GM21381 (cell line): ENCODE results near the gene IL2RA.
"Not testable (repeated sequence)": the region's sequence is repeated elsewhere in the genome, so short reads cannot be mapped to it uniquely, and the experiment has no call there.

Experiments
- ATAC-seq: cut with Tn5 transposase; IDR thresholded peaks from one replicate; pipeline ENCODE4 v1.9.1; 2021; ENCODE audit warnings: mild to moderate bottlenecking, moderate library complexity; ENCODE audit not compliant: unreplicated experiment

IL2RA gene

DNA sequence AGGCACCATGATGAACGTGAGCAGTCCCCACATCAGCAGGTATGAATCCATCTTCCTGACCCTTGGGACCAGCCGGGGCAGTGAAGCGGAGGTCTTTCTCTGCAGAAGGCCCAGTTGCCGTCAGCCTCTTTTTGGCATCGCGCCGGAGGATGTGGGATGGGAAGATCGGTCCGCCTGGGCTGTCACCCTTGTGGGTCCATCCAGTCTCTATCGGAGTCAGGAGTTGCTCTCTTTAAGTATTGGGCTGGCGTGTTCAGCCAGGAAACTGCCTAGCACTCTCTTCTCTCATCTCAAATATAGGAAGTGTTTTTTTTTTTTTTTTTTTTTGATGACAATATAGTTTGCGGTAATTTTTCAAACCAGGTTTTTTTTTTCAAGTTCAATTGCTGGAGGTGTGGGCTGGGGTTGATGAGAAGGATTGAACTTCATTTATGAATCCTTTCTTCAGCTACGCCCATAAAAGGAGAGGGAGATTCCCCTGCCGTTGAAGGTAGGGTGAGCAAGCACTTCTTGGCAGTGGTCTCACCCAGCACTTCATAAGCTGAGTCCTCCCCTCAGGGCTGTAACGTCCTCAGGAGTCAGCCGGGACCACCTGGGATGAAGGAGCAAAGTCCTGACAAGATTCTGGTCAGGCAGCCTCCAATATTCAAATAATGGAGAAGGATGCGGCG lies at the start of gene IL2RA:
Gene IL2RA (minus strand): TSS at position 267 of the 671 bp plus-strand sequence. CDS start 216 bp downstream, at position 51.
- ATAC-seq, result no peak

GRCh38 chr10:6110136-6110535 lies 48.0 kb upstream of the IL2RA start:
- ATAC-seq, result no peak

DNA sequence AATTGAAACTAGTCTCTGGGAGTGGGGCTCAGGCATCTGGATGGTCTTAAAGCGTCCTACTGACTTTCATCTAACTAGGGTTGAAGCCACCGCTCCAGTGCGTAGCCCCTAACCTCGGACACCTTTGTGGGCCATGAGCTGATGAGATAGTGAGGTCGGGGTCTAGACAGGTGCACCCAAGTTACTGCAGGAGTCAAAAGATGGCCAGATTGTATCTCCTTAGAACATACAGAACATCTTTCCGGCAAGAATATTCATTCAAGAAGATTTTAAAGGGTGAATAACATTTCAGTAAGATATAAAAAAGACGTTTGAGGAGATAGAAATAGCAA lies 47.2 kb upstream of the IL2RA start:
- ATAC-seq, result no peak

DNA sequence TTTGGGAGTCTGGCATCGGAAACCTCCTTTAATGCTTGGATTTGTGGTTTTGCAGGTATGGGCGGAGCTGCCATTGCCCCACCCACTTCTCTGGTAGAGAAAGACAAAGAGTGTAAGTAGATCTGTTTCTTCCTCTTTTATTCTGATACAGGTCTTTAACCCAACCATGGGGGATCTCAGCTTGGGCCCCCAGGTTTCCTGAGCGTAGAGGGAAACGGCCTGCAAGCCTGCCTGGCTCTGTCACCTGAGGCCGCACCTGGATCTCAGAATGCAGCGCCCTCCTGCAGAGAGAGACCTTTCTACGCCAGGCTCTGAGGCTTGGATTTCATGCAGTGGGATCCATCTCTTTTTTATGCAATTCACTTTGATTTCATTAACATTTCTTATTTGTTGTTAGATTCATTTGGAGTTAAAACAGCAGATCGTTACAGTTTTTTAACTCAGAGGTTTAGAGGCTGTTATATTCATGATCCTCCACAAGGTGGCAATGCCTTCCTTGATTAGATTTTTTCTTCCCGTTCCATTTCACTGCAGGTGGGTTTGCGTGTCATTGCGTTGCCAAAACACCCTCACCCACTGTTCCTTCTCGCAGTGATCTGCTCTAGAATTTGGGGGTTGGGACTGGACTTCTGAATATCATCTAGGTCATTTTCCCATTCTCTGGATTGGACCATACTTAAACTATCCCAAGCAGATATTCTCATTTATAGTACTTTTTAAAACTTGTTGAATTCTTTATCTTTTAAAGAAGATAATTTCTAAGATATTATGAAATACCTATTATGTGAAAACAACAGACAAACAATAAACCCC lies 46.7 kb upstream of the IL2RA start:
- no peak for ATAC-seq

DNA sequence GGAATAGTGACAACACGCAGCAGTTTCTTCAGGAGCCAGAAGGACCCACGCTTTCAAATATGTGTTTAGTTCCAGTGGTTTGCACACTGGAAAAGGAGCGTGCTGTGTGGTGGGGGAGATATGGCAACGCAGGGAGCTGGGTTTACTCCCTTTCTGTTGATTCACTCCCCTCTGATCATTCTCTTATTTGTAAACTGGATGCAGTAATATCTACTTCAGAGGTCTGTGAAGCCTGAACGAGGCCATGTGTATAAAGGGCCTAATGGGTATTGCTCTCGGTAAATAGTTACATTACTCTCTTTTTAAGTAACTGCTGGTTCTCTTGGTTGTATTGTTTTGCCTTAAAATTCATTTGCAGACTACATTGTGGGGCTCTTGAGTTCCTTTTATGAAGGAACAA lies 45.9 kb upstream of the IL2RA start:
- ATAC-seq, result no peak

GRCh38 chr10:6107616-6108015 lies 45.4 kb upstream of the IL2RA start:
- not testable (repeated sequence) for ATAC-seq

- ATAC-seq, result no peak
These were observed 41.4 kb upstream of the IL2RA start for GRCh38 chr10:6103591-6103990.

DNA sequence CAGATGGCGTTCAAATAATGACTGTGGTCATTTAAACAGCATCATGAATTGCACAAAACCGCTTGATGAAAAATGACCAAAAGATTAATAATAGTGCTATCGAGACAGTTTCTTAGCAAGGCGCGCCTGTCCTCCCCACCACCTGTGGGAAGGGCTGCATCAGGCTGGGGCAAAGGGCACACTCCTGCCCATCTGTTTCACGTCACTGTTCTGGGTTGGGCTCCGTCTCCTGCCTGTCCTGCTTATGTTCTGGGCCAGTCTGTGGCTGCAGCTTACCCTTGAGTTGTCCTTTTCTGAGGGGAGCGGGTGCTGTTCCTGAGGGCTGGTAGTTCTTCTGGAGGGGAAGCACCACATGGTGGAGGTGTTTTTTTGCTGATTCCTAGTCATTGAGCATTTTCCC lies 40.0 kb upstream of the IL2RA start:
- ATAC-seq, result no peak

DNA sequence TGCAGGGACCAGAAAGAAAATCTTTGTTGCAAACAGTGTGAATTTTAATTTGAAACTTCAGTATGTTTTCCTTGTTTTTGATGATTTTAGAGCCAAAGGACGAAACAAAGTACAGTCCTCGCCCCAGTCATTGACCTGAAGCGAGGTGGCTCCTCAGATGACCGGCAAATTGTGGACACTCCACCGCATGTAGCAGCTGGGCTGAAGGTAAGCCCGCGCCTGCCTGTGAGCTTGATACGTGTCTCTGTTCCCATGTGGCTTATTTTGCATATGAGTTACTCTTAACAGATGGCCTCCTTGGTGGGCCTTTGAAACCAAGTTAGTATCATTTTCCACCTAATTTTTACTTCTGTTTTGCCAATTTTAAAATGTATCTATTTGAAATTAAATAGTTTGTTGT lies 39.0 kb upstream of the IL2RA start:
- ATAC-seq, result no peak

GRCh38 chr10:6100370-6100769 lies 38.2 kb upstream of the IL2RA start:
- no peak for ATAC-seq

GRCh38 chr10:6098156-6098555 lies 36.0 kb upstream of the IL2RA start:
- no peak for ATAC-seq

GRCh38 chr10:6097063-6097462 lies 34.9 kb upstream of the IL2RA start:
- no peak for ATAC-seq

- ATAC-seq, result no peak
These were observed 33.8 kb upstream of the IL2RA start for GRCh38 chr10:6095810-6096570.

DNA sequence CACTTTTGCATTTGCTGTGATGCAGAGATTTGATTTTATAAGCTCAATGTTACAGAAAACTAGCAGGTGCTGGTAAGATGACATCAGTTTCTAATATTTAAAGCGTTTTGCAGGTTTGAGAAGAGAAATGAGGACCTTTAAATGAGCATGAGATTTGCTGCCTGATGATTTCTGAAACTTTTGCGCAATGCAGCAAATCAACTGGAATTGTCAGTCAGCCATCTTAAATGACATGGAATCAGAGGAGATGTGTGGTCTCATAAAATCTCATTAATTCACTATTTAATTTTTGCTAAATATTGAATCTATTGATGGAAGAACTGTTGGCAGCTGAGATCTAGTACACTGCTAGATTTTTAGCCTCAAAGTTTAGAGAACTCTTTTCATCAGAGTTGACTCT lies 30.6 kb upstream of the IL2RA start:
- ATAC-seq, result no peak

- ATAC-seq, result no peak
These were observed 29.5 kb upstream of the IL2RA start for GRCh38 chr10:6091630-6092029.

GRCh38 chr10:6089334-6090219 lies 27.4 kb upstream of the IL2RA start:
- peak; percentile 5 for ATAC-seq

DNA sequence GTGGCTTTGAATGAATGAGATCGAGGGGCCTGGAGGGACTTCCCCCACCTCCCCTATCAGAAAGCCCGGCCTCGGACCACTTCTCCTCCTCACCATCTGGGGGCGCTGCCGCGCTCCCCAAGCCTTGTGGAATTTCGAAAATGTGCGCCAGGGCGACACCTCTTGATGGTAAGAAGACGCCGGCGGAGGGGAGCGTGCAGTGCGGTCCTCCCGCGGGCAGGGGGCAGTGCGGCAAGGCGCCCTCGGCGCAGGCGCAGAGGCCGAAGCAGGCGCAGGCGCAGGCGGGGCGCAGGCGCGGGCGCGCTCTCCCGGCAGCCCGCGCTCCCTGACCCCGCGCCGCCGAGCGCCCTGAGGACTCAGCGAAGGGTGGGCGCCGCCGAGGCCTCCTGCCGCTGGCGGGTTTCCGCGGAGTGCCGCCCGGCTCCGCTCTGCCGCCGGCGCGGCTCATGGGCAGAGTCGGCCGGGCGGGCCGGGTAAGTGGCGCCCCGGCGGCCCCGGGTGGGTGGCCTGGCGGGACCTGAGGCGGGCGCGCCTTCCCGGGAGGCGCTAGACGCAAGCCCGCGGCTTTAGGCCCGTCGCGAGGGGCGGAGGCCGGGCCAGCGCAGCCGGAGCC lies 26.7 kb upstream of the IL2RA start, which contains the start of gene RBM17:
Gene RBM17 (plus strand): TSS at position 314 of the 613 bp plus-strand sequence. CDS start 8,032 bp downstream, outside the sequence.
- ATAC-seq, result peak; percentile 86

DNA sequence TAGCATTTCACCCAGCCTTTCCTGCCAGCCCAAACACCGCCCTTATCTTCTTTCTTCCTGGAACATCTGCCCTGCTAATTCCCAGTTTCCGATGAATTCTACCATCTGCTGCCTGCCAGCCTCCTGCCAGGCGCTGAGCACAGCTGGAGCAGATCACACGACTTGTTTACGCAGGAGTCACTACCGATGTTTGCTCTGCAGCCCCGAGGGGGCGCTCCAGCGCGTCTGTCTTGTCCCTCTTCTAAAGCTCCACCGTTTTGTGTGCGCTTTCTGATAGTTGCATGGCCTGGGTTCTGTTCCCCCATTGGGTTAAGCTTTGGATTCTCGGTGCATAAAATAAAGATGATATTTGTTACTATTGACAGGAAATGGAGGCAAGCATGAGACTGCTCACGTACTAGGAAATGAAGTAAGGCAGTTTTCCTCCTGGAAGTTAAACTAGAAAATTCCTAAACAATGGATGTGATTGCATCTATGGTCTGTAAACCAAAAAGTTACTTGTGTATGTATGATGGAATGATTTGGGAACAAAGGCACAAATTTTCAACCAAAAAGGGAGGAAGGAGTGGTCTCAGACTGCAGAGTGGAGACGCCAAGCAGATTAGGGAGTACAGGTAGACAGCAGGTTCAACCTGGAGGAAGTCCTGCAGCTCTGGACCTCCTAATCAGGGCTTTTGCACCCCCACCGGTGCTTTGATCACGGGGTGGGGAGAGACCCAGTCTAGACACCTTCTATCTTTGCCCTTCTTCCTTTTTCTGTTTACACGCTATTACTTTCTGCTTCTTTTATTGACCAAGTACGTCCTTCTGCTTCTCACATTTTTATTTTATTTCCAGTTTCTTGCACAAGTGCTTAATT lies 24.4 kb upstream of the IL2RA start:
- peak; percentile 36 for ATAC-seq
